ENCODE results near the gene SND1. TPM values are rescaled to one million over a fixed set of nuclear protein-coding genes. Genes with fewer than 3 reads are reported as not detected.
A peak's percentile ranks its signal among the peaks of the same experiment; 100 is the strongest.

The SND1 gene
- total RNA-seq, 2 experiments from 2014 or later = 193 to 214 TPM

DNA sequence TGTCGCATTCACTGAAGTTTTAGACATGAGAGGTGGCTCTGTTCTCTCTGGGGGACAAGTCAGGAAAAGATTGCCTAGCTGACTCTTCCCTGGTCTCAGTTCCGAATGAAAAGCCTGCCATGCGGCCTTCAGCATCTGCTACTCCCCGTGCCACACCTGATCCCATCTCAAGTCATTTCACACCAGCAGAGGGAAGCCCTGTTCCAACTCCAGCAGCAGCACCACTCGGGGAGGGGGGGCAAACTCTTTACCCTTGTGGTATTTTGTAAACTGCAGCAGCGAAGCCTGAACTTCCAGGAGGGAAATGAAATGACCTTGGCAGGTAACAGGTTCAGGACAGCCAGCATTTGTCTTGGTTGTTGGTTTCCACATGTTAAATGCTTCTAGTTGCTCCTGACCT lies 365.5 kb downstream of the SND1 start:
- POLR2A ChIA-PET = no interaction called here
- Mint-ChIP-seq H3K4me1 (peaks cover 7% of the 10 kb centered on the region), H3K9me3 (ENCODE audit: low read depth) (no peaks in the 10 kb centered on the region), H3K27ac (no peak overlapping the region), H3K36me3 (ENCODE audit: low read depth) (peaks cover 30% of the 10 kb centered on the region), H3K4me3 (no peak overlapping the region), H3K27me3 (no peaks in the 10 kb centered on the region)
- CTCF ChIA-PET = interaction anchor here (0.6 to 1.4 kb wide), 2 partner anchors 20 to 307 kb away, joined by 3 read pairs; no protein-coding TSS in a partner anchor
- intact Hi-C loops (cut with DNase I, micrococcal nuclease) = loop anchor here in 1 of 2 experiments (10.0 kb wide), 1 partner anchor 313 kb away; no protein-coding TSS in a partner anchor
- no peak for DNase-seq
- ATAC-seq = no peak

DNA sequence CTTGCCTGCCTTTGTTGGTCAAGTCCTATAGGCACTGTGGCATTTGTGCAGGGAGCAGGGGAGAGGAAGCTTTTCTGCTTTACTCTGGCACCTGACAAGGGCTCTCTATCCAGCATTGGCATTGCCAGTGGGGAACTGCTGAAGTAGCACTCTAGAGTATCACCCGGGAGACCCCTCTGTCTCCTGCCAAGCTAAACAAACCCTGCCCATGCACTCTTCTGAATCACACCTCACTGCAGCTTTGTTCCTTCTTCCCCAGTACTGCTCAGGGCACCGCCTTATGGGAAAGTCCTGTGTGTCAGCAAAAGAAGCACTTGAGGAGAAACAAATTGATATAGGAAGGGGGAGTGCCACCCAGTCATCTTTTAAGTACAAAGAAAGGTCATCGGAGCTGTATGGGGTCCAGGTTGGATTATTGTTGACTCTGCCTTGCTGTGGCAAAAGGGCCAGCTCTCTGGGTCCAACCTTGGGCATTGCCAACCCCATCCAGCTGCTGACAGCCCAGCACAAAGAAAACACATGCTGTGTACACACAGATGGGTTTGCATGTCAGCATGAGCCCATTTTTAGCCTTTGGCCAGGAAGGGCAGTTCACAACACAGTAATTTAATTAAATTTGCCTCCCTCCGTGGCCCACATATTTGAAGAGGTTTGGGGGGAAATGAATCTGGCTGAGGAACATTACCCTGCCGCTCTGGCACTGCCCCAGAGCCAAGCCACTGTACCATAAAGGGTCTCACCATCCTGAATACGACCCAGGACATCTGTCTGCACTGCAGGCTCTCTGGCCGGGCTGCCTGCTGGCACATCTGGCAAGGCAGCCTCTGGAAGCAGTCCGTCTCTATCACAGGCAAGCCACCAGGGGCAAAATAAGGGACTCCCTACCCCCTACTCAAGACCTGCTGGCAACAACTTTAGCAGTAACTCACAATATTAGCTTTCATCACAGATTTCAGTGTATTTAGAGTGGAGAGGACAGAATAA lies 366.2 kb downstream of the SND1 start:
- intact Hi-C loops (cut with DNase I, micrococcal nuclease) = loop anchor here in 1 of 2 experiments (10.0 kb wide), 1 partner anchor 313 kb away; no protein-coding TSS in a partner anchor
- ATAC-seq (no peak), DNase-seq (no peak)
- CTCF ChIA-PET = no interaction called here
- H3K4me3 Mint-ChIP-seq = no peak overlapping the region
- H3K27ac Mint-ChIP-seq = no peak overlapping the region
- POLR2A ChIA-PET = interaction anchor here (0.5 kb wide), 1 partner anchor 135 kb away, joined by 5 read pairs; no protein-coding TSS in a partner anchor
- peaks cover 7% of the 10 kb centered on the region for H3K4me1 Mint-ChIP-seq
- H3K27me3 Mint-ChIP-seq = no peaks in the 10 kb centered on the region
- H3K9me3 Mint-ChIP-seq (ENCODE audit: low read depth) = no peaks in the 10 kb centered on the region
- H3K36me3 Mint-ChIP-seq (ENCODE audit: low read depth) = peaks cover 33% of the 10 kb centered on the region

DNA sequence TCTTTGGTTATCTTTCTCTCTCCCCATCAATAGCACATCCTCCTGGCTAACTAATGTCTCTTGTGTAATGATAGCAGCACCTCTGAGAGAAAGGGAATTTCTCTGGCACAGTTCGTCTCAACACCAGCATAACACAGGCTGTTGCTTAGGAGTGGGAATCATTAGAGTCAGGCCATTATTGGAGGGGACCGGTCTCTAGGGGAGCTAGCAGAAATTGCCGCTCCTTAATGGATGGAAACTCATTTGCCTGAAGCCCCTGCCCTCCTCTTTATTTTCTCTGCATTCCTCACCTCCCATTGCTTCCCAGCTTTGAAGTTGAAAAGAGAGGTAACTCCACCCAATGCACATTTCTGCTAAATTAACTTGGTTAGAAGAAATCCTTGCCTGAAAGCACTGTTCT lies 367.3 kb downstream of the SND1 start:
- POLR2A ChIA-PET = interaction anchor here (0.5 kb wide), 1 partner anchor 134 kb away, joined by 5 read pairs; no protein-coding TSS in a partner anchor
- no peaks in the 10 kb centered on the region for H3K9me3 Mint-ChIP-seq (ENCODE audit: low read depth)
- H3K27ac Mint-ChIP-seq = no peak overlapping the region
- no peak overlapping the region for H3K4me3 Mint-ChIP-seq
- CTCF ChIA-PET = interaction anchor here (0.7 to 1.4 kb wide), 5 partner anchors 32 to 341 kb away, joined by 3 to 4 read pairs (median 4); no protein-coding TSS in a partner anchor
- peaks cover 30% of the 10 kb centered on the region for H3K36me3 Mint-ChIP-seq (ENCODE audit: low read depth)
- peaks cover 7% of the 10 kb centered on the region for H3K4me1 Mint-ChIP-seq
- intact Hi-C loops (cut with DNase I, micrococcal nuclease) = loop anchor here in 1 of 2 experiments (10.0 kb wide), 1 partner anchor 314 kb away; no protein-coding TSS in a partner anchor
- H3K27me3 Mint-ChIP-seq = no peaks in the 10 kb centered on the region
- no peak for ATAC-seq
- DNase-seq = no peak

DNA sequence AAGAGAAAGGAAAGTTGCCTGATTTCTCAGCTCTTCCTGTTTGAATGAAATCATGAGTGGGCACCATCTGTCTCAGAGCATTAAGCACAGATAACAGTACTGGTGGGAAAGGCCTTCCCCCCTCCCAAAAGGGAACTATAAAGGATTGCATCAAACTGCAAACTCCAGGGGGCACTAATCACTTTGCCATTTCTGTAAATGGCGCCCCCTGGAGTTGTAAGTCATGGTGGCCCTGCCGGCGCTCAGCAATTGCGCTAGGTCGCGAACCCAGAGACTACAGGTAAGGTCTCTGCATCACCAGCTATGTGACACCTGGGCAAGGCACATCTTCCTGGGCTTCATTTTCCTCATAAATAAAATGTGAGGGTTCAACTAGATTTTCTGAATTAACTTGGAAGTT lies 368.2 kb downstream of the SND1 start:
- CTCF ChIA-PET = interaction anchor here (0.7 to 1.4 kb wide), 6 partner anchors 11 to 341 kb away, joined by 3 to 4 read pairs (median 4); partner anchors contain the start of gene LRRC4
- peak; percentile 60 for DNase-seq
- POLR2A ChIA-PET = no interaction called here
- Mint-ChIP-seq H3K36me3 (ENCODE audit: low read depth) (peaks cover 30% of the 10 kb centered on the region), H3K4me3 (no peak overlapping the region), H3K27me3 (no peaks in the 10 kb centered on the region), H3K27ac (no peak overlapping the region), H3K4me1 (peaks cover 7% of the 10 kb centered on the region), H3K9me3 (ENCODE audit: low read depth) (no peaks in the 10 kb centered on the region)
- peak; percentile 39 for ATAC-seq
- intact Hi-C loops (cut with DNase I, micrococcal nuclease) = no loop called here

DNA sequence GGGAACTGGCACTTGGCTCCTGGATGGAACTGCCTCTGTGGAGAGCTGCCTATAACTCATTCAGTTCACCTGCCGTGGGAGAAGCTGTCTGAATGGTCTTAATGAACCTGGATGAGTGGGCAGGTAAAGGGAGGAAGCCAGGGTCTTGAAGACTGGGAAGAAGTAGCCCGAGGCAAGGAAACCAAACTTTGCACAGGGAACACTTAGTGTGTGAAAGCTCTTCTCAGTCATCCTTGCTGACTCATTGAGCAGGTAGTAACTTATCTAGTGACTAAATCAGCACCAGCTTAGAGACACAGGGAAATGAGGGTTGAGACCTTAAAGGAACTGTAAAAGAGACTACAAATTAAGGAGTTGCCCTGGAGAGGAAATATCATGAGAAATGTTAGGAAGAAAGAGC lies 369.4 kb downstream of the SND1 start:
- Mint-ChIP-seq H3K27ac (no peak overlapping the region), H3K4me3 (no peak overlapping the region), H3K36me3 (ENCODE audit: low read depth) (peaks cover 31% of the 10 kb centered on the region), H3K4me1 (peaks cover 12% of the 10 kb centered on the region), H3K9me3 (ENCODE audit: low read depth) (no peaks in the 10 kb centered on the region), H3K27me3 (no peaks in the 10 kb centered on the region)
- ChIA-PET CTCF (interaction anchor here (0.6 to 1.3 kb wide), 3 partner anchors 17 to 198 kb away, joined by 3 to 4 read pairs (median 3); no protein-coding TSS in a partner anchor), POLR2A (no interaction called here)
- peak; percentile 61 for ATAC-seq
- intact Hi-C loops (cut with DNase I, micrococcal nuclease) = no loop called here
- DNase-seq = no peak

DNA sequence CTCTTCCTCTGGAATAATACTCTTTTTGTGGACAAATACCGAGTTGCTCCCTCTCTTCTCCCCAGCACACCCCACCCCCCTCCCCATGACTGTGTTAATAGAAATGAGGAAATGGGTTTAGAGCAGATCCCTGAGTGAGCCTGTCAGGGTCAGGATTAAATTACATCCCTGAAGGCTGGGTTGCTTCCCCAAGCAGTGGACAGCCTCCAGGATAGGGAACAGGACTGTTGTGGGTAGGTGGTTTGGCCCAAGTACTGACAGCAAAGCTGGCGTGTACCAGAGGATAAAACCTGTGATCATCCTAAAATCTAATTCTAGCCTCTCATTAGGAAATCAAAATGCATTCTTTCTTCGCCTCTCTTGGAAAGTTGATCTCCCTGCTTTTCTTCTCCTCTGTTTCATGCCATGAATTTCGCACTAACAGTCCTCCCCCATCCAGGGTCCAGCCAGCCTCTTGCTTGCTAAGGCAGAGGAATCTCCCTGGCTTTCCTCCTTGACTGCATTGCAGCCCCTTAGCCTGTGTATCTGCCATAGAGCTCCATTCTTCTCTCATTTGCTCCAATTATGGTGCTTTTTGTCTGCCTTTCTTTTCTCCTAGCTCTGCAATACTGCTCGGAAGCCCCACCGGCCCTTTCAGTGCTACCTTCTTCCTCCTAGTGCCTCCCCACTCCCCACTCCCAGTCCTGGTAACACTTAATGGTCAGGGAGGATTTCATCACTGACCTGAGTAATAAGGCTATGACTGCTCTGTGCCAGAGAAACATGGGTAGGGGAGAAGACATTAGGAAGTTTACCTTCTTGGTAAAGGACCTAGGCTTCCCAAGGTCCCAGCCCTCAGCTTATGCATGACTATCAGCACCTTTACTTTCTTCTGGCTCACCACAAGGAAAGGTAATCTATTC lies 370.9 kb downstream of the SND1 start:
- POLR2A ChIA-PET = no interaction called here
- CTCF ChIA-PET = no interaction called here
- Mint-ChIP-seq H3K9me3 (ENCODE audit: low read depth) (no peaks in the 10 kb centered on the region), H3K27me3 (no peaks in the 10 kb centered on the region), H3K4me1 (peaks cover 18% of the 10 kb centered on the region), H3K36me3 (ENCODE audit: low read depth) (peaks cover 31% of the 10 kb centered on the region), H3K4me3 (no peak overlapping the region), H3K27ac (no peak overlapping the region)
- intact Hi-C loops (cut with DNase I, micrococcal nuclease) = no loop called here
- no peak for DNase-seq
- ATAC-seq = no peak

DNA sequence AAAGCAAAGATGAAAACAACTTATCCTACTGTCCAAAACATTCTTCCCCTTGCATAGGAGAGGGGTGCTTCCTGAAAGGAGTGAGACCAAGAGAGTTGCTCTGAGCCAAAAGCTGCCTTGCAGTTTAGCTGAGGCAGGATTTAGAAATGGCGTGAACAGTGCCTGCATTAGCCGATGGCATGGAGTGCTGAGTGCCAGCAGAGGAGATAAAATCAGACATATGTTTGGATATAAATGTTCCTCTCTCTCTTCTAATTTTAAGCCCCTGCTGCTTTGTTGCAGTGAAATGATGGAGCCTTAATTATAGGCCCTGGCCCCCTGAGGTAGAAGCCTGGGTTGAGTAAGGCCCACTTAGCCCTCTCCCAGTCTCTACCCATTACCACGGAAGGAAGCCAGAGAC lies 372.2 kb downstream of the SND1 start:
- intact Hi-C loops (cut with DNase I, micrococcal nuclease) = no loop called here
- Mint-ChIP-seq H3K9me3 (ENCODE audit: low read depth) (no peaks in the 10 kb centered on the region), H3K4me3 (no peak overlapping the region), H3K4me1 (peaks cover 22% of the 10 kb centered on the region), H3K27me3 (no peaks in the 10 kb centered on the region), H3K27ac (no peak overlapping the region), H3K36me3 (ENCODE audit: low read depth) (peaks cover 30% of the 10 kb centered on the region)
- ATAC-seq (no peak), DNase-seq (no peak)
- POLR2A ChIA-PET = no interaction called here
- CTCF ChIA-PET = no interaction called here

DNA sequence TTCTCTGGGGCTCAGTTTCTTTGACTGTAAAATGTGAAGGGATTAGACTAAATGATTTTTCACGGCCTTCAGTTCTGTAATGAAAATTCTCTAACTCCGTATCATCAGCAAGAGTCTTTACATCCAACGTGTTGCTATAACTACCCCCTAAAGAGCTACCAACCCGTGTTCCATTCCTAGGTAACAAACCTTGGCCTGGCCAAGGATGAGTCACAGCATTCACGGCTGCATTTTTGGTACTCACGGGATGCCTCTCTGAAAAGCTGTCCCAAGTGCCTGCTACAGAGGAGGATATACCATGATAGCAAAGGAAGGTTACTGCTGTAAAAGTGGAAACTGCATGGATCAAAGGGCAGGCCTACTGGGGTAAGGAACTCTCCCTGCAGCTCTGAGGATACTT lies 373.4 kb downstream of the SND1 start:
- peaks cover 35% of the 10 kb centered on the region for H3K36me3 Mint-ChIP-seq (ENCODE audit: low read depth)
- CTCF ChIA-PET = interaction anchor here (1.1 kb wide), 1 partner anchor 9 kb away, joined by 4 read pairs; no protein-coding TSS in a partner anchor
- POLR2A ChIA-PET = interaction anchor here (0.6 kb wide), 1 partner anchor 327 kb away, joined by 3 read pairs; no protein-coding TSS in a partner anchor

DNA sequence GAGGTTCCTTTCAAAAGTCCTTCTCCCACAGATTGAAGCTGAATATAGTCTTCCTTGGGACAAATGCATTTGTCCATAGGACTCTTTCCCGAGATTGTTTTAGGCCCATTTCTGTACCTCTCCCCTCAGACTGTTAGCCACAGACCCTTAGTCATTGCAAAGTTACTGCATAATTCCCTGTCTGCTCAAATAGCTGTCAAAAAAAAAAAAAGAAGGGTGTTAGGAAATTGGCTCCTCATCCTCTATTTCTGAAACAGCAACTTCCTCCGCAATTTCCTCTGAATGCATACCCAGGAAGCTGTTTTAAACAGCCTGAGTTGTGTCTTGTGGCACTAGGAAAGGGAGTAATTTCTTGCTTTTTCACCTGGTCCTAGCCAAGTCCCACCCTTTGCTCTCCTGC lies 373.8 kb downstream of the SND1 start:
- peaks cover 33% of the 10 kb centered on the region for H3K36me3 Mint-ChIP-seq (ENCODE audit: low read depth)
- no peak overlapping the region for H3K4me3 Mint-ChIP-seq
- intact Hi-C loops (cut with DNase I, micrococcal nuclease) = no loop called here
- ChIA-PET POLR2A (no interaction called here), CTCF (interaction anchor here (0.6 kb wide), 1 partner anchor 13 kb away, joined by 3 read pairs; no protein-coding TSS in a partner anchor)
- DNase-seq (no peak), ATAC-seq (no peak)
- no peaks in the 10 kb centered on the region for H3K9me3 Mint-ChIP-seq (ENCODE audit: low read depth)
- H3K27ac Mint-ChIP-seq = no peak overlapping the region
- H3K27me3 Mint-ChIP-seq = no peaks in the 10 kb centered on the region
- peaks cover 32% of the 10 kb centered on the region for H3K4me1 Mint-ChIP-seq

More for the DNA sequence above, 373.4 kb downstream of the SND1 start:
- Mint-ChIP-seq H3K27me3 (no peaks in the 10 kb centered on the region), H3K4me3 (no peak overlapping the region), H3K9me3 (ENCODE audit: low read depth) (no peaks in the 10 kb centered on the region), H3K4me1 (peaks cover 29% of the 10 kb centered on the region), H3K27ac (no peak overlapping the region)
- no peak for ATAC-seq
- no peak for DNase-seq
- intact Hi-C loops (cut with DNase I, micrococcal nuclease) = no loop called here

DNA sequence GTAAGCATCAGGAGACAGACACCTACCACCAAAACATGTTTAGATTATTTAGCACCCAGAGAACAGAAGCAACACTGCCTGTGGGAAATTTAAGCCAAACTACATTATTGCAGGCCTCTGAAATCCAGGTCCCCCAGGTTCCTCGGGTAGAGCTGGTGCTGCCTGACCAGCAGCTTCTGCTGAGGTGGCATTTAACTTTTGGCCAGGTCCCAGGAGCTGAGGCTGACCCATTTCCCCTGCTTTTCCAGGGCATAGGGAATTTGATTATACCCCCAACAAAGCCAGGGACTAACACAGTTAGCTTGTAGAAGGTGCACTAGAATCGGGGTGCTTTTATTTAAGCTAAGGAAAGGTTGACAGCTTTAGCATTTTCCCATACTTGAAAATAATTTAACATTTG lies 374.6 kb downstream of the SND1 start:
- CTCF ChIA-PET = interaction anchor here (0.6 kb wide), 2 partner anchors 14 to 164 kb away, joined by 3 read pairs; no protein-coding TSS in a partner anchor

DNA sequence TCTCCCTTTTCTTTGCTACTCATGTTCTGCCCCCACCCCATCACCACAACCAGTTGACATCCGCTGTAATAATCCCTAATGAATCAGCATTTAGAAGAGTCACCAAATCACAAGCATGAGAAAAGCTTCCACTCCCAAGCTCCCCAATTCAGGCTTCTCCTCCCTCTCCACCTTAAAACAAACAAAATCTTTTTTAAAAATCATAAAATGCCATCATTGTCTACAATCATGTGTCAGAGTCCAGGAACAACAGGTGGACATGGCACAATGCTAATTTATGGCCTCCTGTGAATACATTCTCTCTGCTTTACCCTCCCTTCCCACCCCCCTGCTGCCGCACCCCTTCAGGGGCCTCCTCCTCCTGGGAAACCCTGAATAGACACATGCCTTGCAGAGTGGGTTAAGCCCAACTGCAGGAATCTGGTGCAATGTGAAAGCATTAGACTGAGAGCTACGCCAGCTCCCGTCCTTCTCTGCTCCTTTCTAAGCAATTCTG lies 375.5 kb downstream of the SND1 start:
- H3K36me3 Mint-ChIP-seq (ENCODE audit: low read depth) = peaks cover 24% of the 10 kb centered on the region
- H3K27me3 Mint-ChIP-seq = no peaks in the 10 kb centered on the region
- H3K9me3 Mint-ChIP-seq (ENCODE audit: low read depth) = no peaks in the 10 kb centered on the region
- H3K4me1 Mint-ChIP-seq = peaks cover 25% of the 10 kb centered on the region
- no peak overlapping the region for H3K27ac Mint-ChIP-seq
- ChIA-PET POLR2A (no interaction called here), CTCF (interaction anchor here (0.7 kb wide), 1 partner anchor 8 kb away, joined by 5 read pairs; no protein-coding TSS in a partner anchor)
- ATAC-seq = no peak
- DNase-seq = no peak
- H3K4me3 Mint-ChIP-seq = no peak overlapping the region
- intact Hi-C loops (cut with DNase I, micrococcal nuclease) = no loop called here

More for the DNA sequence above, 374.6 kb downstream of the SND1 start:
- intact Hi-C loops (cut with DNase I, micrococcal nuclease) = no loop called here
- Mint-ChIP-seq H3K36me3 (ENCODE audit: low read depth) (peaks cover 29% of the 10 kb centered on the region), H3K4me3 (no peak overlapping the region), H3K27ac (no peak overlapping the region), H3K4me1 (peaks cover 25% of the 10 kb centered on the region), H3K27me3 (no peaks in the 10 kb centered on the region), H3K9me3 (ENCODE audit: low read depth) (no peaks in the 10 kb centered on the region)
- ATAC-seq = no peak
- no peak for DNase-seq
- POLR2A ChIA-PET = no interaction called here
